GM04503 (cell line): ENCODE measurements around the gene ZBTB17.

ENCODE experiments used
- DNase-seq: peaks from one replicate; pipeline ENCODE4 v3.0.0-alpha.2; 2012; ENCODE audit warnings: low read depth

Gene ZBTB17

DNA sequence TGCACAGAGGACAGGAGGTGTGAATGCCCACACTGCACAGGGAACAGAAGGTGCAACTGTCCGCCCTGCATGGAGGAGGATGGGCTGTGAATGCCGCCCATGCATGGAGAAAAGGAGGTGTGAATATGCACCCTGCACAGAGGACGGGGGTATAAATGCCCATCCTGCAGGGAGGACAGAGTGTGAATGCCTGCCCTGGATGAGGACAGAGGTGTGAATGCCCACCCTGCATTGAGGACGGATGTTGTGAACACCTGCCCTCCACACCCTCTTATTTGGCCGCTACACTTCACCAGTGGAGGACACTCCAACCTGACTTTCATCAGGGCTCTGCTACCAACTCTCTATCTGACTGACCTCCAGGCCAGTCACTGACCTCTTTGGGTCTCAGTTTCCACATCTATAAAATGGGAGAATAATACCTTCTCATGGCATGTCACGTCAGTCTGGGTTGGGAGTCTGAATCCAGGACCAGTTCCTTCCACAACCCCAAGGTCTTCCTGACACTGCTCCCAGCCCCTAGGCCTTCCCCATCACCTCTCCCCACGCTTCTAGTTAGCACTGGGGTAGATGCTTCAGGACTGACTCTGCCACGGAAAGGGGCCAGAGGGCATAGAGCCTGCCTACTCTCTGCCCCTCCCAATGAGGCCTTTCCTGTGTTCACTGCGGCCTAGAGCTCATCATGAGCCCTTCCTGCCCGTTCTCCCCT, 28.4 kb downstream of the ZBTB17 start:
- no peak for DNase-seq

GRCh38 chr1:15946571-15947381, 29.1 kb downstream of the ZBTB17 start:
- no peak for DNase-seq

DNA sequence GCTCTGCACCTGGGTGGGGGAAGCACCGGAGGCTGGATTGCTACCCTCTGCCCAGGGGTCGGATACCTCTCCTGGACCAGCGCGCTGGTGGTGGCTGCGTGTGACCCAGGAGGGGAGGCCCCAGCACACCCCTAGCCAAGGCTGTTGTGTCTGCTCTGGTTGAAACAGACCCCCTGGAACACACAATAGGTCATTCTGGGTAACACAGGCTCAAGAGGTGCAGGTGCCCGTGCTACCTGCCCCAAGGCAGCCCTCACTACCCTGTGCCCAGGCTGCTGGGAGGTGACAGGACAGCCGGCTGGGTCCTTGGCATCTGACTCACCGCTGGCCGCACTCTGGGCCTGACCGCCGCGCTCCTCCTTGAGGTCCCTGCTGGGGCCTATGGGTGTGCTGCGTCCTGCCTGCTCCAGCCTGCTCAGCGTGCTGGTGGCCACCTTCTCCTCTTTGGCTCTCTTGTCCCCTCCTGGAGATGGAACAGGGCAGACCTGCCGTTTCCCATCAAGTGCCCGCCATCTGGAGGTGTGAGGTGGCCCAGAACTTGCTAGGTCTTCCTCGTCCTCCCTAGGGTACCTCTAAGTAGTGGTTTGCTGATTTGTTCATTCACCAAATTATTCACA, 30.0 kb downstream of the ZBTB17 start:
- no peak for DNase-seq

- no peak for DNase-seq
Observed at GRCh38 chr1:15945011-15945831, 30.7 kb downstream of the ZBTB17 start.

DNA sequence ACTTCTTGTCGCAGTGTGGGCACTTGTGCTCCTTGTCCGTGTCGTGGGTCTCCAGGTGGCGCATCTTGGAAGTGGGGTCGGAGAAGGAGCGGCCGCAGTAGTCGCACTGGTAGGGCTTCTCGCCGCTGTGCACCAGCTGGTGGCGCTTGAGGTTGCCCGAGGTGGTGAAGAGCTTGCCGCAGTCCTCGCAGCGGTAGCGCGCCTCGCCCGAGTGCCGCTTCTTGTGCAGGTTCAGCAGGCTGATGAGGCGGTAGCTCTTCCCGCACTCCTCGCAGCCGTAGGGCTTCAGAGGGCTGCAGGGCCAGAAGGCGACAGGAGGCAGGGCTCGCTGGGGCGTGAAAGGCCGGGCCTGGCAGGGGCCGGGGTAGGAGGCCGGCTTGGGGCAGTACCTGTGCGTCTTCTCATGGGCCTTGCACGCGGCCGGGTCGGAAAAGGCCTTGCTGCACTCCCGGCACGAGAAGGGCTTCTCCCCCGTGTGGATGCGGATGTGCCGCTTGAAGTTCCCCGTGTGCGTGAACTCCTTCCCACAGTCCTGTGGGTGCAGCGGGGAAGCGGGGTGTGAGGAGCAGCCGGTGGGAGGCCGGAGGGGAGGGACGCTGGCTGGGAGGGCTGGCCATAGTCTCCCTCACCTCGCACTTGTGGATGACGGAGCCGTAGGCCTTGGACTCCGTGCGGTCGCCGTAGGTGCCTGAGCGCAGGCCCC, 31.4 kb downstream of the ZBTB17 start:
- no peak for DNase-seq

DNA sequence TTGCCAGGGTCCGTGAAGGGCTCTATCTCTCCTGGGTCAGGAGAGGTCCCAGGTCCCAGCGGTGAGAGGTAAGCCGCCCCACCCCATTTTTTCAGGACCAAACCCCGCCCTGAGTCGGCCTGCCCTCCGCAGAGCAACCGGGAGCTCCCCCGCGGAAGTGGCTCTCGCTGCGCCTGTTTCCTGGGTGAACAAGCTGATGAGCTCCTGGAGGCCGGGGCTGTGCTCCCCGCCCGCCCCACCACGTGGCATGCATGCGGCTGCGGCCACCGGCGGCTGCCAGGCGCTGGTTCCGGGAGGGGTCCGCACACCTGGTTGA, 32.0 kb downstream of the ZBTB17 start:
- no peak for DNase-seq

- DNase-seq = no peak
Observed at GRCh38 chr1:15943328-15943991, 32.4 kb downstream of the ZBTB17 start.

DNA sequence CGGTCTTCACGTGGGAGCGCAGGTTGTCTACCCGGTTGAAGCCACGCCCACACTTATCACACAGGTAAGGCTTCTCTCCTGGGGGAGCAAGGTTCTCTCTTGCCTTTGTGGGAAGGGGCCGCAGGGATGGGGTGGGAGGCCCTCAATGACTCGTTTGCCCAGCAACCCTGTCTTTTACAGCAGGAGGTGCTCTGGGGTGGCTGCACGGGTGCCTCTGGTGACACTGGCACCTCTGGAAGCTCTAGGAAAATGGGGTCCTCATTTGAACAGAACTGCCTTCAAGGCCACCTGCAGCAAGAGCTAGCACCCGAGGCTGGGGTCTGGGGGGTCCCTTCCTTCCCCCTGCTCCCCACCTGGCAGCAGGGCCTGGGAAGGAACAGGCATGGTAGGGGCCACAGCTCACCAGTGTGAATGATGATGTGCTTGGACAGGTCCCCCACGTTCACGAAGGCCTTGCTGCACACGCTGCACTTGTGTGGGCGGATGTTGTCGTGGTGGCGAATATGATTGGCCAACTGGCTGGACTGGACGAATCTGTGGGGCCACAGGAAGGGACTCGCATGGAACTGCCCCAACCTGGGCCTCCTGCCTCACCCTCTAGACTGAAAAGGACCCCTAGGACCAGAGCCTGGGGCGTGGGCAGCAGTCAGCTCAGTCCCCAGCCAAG, 33.1 kb downstream of the ZBTB17 start:
- DNase-seq = no peak

- DNase-seq = no peak
Observed at GRCh38 chr1:15941899-15942660, 33.8 kb downstream of the ZBTB17 start.

- DNase-seq = no peak
Observed at GRCh38 chr1:15941044-15941840, 34.7 kb downstream of the ZBTB17 start.

DNA sequence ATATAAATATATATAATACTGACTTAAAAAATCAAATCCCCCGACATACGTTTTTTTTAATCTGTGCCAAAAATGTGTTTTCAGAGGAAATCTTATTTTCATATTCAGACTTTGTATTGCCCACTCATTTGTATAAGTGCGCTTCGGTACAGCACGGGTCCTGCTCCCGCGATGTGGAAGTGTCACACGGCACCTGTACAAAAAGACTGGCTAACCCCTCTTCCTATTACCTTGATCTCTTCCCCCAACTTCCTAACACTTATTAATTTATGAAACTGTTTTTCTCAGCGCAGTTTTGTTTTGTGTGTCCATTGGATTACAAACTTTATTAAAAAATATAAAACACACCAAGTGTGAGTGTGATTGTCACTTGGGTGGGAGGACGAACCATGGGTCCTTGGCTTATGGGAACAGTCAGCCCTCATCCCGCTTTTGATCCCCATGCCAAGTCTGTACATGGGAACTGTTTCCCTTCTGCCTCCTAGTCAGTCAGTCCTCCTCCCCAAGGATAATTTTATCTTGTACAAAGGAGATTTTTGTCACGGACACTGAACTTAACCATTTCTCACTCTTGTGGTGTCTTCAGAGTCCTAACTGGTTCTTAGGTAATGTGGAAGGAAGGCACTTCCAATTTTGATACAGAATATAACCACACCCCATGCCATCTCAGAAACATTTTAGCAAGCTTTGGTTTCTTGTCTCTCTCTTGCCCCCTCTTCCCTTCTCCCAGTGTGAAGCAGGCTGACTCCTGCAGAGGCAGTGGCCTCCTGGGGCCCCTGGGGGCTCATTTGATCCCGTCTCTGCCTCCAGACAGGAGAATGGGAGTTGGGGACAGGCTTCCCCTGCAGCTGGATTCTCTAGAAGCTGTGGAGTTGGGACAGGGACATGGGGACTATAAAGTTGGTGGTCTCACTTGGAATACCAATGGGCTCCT, 35.5 kb downstream of the ZBTB17 start:
- DNase-seq = no peak

DNA sequence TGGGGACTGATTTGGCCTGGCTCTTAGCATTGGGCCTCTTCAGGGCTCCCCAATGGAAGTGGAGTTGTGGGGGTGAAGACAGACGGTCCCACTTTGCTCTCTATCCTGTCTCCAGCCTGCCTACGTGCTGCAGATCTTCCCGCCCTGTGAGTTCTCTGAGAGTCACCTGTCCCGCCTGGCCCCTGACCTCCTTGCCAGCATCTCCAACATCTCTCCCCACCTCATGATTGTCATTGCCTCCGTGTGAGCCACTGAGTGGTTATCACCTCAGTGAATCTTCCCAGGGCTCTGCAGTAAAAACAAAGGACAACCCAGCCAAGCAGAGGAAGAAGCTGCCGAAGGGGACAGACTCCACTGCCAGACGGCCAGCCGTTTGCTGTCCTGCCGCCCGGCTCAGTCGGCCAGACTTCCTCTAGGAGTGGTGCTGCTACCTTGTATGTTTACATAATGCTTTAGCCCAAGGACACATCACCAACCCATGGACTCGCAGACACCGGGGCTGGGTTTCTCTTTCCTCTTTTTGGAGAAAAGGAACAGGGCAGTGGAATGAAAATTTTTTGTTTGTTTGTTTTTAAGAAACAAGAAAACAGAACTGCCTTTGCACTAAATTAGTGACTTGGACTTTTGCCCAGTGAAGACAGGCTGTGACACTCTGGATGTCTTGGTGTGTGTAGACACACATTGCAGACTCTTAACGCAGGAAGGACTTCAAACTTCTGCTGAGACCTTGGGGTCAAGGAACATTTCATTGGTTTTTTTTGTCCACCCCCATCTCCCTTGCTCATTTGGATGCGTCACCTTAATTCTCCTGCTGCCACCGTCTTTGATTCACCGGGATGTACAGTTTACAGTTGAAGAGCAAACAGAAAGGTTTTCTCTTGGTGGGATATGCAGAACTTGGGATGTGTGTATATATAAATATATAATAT, 36.5 kb downstream of the ZBTB17 start:
- no peak for DNase-seq

- DNase-seq = no peak
Observed at GRCh38 chr1:15938628-15939161, 37.2 kb downstream of the ZBTB17 start.

DNA sequence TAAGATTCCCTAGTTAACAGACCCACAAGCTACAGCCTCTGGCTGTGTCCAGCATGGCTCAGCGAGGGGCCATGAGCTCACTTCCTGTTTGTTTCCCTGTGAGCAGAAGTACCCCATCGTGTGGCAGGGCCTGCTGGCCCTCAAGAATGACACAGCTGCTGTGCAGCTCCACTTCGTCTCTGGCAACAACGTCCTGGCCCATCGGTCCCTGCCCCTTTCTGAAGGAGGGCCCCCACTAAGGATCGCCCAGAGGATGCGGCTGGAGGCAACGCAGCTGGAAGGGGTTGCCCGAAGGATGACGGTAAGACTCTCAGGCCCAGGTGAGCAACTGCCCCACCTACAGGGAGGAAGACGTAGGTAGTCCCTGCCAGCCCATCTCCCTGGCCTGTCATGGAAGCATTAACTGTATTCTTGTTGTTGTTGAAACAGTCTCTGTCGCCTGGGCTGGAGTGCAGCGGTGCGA, 38.2 kb downstream of the ZBTB17 start:
- DNase-seq = no peak

DNA sequence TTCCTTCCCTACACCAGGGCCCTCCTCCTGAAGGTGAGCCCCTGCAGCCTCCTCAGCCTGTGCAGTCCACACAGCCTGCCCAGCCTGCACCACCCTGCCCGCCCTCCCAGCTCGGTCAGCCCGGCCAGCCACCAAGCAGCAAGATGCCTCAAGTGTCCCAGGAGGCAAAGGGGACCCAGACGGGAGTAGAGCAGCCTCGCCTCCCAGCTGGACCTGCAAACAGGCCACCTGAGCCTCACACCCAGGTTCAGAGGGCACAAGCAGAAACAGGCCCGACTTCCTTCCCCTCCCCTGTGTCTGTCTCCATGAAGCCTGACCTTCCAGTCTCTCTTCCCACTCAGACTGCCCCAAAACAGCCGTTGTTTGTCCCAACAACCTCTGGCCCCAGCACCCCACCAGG, 38.8 kb downstream of the ZBTB17 start:
- DNase-seq = no peak

- DNase-seq = no peak
Observed at GRCh38 chr1:15936025-15936424, 39.9 kb downstream of the ZBTB17 start.
